Ishikawa (cell line): ENCODE data around the gene TP73.

Source experiments
- CEBPB ChIP-seq: IDR thresholded peaks from 2 replicates; pipeline ENCODE4 v1.6.1; 2012
- CREB1 ChIP-seq: IDR thresholded peaks from 2 replicates; pipeline ENCODE4 v1.6.1; 2012; ENCODE audit warnings: low read depth
- EGR1 ChIP-seq: IDR thresholded peaks from 2 replicates; pipeline ENCODE4 v1.6.1; 2012
- EP300 ChIP-seq: IDR thresholded peaks from 2 replicates; pipeline ENCODE4 v1.6.1; 2012; ENCODE audit warnings: borderline replicate concordance
- FOXM1 ChIP-seq: IDR thresholded peaks from 2 replicates; pipeline ENCODE4 v1.6.1; 2012; ENCODE audit warnings: low read depth, borderline replicate concordance
- MAX ChIP-seq: IDR thresholded peaks from 2 replicates; pipeline ENCODE4 v1.6.1; 2012
- NFIC ChIP-seq: IDR thresholded peaks from 2 replicates; pipeline ENCODE4 v1.6.1; 2012
- RAD21 ChIP-seq: IDR thresholded peaks from 2 replicates; pipeline ENCODE4 v1.6.1; 2012; ENCODE audit warnings: low read depth
- REST ChIP-seq: IDR thresholded peaks from 2 replicates; pipeline ENCODE4 v1.6.1; 2012; ENCODE audit warnings: low read depth, mild to moderate bottlenecking
- TAF1 ChIP-seq: IDR thresholded peaks from 2 replicates; pipeline ENCODE4 v1.6.1; 2012; ENCODE audit warnings: low read depth, mild to moderate bottlenecking
- TCF12 ChIP-seq: IDR thresholded peaks from 2 replicates; pipeline ENCODE4 v1.6.1; 2012; ENCODE audit warnings: low read depth
- TEAD4 ChIP-seq: IDR thresholded peaks from 2 replicates; pipeline ENCODE4 v1.6.1; 2012
- YY1 ChIP-seq: IDR thresholded peaks from 2 replicates; pipeline ENCODE4 v1.6.1; 2012; ENCODE audit warnings: low read depth
- ZBTB7A ChIP-seq: IDR thresholded peaks from 2 replicates; pipeline ENCODE4 v1.6.1; 2012; ENCODE audit warnings: low read depth
- TF ChIP-seq, protein P1 (sequence below): IDR thresholded peaks from 2 replicates; pipeline ENCODE4 v1.6.1; 2012

TP73 gene

DNA sequence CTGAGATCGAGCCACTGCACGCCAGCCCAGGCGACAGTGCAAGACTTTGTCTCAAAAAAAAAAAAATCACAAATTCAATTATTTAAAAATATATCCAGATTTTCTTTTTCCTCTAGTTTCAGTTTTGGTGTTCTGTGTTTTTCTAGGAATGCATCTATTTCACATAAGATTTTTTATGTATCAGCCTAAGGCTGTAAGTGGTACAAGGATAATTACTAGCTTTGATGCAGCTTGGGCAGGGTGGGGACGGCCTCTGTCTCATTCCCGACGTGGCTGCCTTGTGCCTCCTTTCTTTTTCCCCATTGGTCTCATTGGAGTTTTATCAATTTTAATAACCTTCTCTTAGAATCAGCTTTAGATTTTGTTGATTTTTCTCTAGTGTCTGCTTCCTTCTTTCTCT lies 106.8 kb downstream of the TP73 start:
- TF ChIP-seq EP300 (no peak), REST (no peak), RAD21 (no peak), CREB1 (no peak)

GRCh38 chr1:3759796-3760195 lies 107.5 kb downstream of the TP73 start:
- TF ChIP-seq TCF12 (no peak), MAX (no peak), EP300 (no peak), CREB1 (no peak), YY1 (no peak), ZBTB7A (no peak), FOXM1 (no peak)
- TF ChIP-seq, protein P1, sequence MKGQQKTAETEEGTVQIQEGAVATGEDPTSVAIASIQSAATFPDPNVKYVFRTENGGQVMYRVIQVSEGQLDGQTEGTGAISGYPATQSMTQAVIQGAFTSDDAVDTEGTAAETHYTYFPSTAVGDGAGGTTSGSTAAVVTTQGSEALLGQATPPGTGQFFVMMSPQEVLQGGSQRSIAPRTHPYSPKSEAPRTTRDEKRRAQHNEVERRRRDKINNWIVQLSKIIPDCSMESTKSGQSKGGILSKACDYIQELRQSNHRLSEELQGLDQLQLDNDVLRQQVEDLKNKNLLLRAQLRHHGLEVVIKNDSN: no peak

GRCh38 chr1:3761296-3762010 lies 109.1 kb downstream of the TP73 start:
- no peak for TF ChIP-seq MAX
- TF ChIP-seq CEBPB: no peak
- no peak for TF ChIP-seq EP300
- no peak for TF ChIP-seq NFIC
- TF ChIP-seq CREB1: no peak
- TF ChIP-seq REST: no peak
- TF ChIP-seq YY1: no peak
- TF ChIP-seq TEAD4: no peak
- no peak for TF ChIP-seq FOXM1
- TF ChIP-seq, protein P1: no peak
- no peak for TF ChIP-seq EGR1
- TF ChIP-seq ZBTB7A: no peak
- no peak for TF ChIP-seq TAF1
- TF ChIP-seq RAD21: no peak
- TF ChIP-seq TCF12: no peak

- TF ChIP-seq EGR1 (no peak), YY1 (no peak), FOXM1 (no peak), TCF12 (no peak), RAD21 (no peak), REST (no peak), CEBPB (no peak), CREB1 (no peak)
- TF ChIP-seq, protein P1: no peak
These were observed 110.0 kb downstream of the TP73 start for GRCh38 chr1:3762151-3762872.
